NCI-H1105 (cell line): Measurements from ENCODE around the gene FOXP1.

ENCODE experiments used
- DNase-seq: peaks from one replicate; lab custom pipeline; 2025; lab: John Stamatoyannopoulos, UW

FOXP1 gene

DNA sequence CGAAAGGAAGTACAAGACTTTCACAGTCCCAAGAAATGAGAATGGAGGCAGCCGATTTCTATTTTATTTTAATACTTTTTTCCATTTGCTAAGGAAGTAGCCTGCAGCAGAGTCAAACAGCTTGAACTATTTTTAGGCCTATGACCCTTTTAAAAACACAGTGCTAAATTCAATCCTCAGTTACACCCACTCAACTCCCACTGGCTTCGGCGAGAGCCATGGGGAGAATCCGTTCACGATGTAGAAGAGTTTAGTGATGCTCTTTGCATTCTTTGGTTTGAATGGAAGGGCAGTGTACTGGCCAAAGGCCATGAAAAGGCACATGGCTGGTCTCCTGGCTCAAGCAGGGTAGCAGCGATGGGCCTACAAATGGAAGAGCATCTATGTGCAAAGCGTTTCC, 343.5 kb downstream of the FOXP1 start:
- DNase-seq = no peak

DNA sequence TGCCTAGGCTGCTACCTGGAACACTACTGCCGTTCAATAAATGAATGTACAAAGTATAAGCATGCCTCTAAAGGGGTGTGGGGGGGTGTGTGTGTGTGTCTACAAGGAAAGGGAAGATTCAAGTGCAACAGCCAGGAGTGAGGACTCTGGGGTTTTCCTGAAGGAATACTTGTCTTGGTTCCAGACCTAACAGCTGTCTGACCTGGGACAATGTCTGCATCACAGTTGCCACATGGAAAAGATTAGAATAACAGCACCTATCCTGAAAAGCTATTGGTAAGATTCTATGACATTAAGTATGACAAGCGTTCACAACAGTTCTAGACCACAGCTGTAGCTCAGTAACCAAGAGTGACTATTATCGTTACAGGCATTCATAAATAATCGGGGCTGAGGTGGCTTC, 345.2 kb downstream of the FOXP1 start:
- no peak for DNase-seq

DNA sequence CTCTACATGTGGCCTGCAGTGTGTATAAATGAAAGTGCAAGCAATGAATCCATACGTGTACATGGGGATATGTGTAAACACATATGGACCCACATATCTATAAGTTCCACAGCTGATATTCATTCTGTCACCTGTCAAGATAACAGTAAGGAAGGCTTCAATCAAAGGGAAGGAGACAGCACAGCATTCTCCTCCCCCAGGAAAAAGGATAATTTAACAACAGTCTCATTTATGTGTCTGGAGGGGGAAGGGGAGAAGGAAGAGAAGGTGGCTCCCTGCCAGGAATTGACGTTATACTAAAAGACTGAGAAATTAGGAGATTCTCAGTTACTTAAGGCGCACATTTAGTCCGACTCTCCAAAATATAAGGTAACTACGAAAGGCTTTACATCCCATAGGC, 345.9 kb downstream of the FOXP1 start:
- DNase-seq = no peak

DNA sequence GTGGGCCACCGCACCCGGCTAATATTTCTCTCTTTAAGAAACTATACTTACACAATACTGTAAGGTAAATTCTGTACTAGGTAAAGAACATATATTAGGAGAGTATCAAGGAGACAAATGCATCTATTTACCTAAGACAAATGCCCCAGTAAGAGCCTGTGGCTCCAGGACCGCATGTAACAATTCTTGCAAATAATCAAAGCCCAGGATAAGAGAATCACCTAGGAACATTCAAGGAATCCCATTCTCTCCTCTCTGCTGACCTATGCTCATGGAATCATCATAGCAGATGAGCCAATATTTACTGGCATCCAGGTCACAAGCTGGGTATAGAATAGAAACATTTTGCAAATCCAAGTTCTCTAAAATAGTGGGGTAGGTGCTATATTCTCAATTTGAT, 347.7 kb downstream of the FOXP1 start:
- DNase-seq = no peak

DNA sequence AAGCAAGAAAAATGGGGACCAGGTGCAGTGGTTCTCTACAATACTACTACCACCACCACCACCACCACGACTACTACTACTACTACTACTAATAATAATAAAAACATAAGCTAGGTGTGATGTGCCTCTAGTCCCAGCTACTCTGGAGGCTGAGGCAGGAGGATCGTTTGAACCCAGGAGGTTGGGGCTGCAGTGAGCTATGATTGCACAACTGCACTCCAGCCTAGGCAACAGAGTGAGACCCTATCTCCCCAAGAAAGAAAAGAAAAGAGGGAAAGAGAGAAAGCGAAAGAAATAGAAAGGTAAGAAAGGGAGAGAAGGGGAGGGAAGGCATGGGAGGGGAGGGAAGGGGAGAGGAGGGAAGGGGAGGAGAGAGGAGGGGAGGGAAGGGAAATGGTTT, 350.6 kb downstream of the FOXP1 start:
- no peak for DNase-seq

DNA sequence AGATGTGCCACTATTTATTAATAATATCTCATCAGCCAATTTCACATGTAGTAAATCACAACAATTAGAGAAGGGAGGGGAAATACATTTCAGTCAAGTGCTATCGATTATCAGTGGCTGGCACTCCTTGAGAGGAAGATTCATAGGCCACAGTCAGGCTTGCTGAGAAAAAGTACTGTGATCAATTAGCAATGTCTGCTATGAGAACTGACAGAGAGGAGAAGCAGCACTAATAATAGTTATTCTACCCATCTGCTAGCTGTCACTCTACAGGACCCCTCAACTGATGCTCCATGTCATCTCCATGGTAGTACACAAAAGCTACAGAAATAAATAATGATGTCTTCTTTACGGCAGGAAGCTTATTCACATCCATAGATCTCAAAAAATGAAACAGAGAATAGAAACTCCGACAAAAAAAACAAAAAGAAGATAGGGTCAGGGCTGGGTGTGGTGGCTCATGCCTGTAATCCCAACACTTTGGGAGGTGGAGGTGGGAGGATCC, 351.3 kb downstream of the FOXP1 start:
- no peak for DNase-seq

DNA sequence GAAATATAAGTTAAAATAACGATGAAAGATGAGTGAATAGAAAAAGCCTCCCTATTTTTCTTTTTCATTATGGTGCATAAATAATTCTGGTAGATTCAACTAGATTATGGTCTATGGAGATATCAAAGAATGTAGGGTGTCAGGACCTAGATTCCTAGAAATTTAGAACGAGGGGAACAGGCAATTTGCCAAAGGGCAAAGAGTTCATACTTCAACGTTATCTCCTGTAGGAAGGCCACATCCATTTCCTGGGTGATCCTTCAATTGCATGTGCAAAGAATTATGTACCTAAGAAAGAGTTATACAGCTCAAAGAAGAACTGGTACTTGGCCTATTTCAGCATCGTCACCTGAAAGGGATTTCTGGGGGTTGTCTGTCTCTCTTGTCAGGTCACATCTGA, 351.8 kb downstream of the FOXP1 start:
- no peak for DNase-seq

DNA sequence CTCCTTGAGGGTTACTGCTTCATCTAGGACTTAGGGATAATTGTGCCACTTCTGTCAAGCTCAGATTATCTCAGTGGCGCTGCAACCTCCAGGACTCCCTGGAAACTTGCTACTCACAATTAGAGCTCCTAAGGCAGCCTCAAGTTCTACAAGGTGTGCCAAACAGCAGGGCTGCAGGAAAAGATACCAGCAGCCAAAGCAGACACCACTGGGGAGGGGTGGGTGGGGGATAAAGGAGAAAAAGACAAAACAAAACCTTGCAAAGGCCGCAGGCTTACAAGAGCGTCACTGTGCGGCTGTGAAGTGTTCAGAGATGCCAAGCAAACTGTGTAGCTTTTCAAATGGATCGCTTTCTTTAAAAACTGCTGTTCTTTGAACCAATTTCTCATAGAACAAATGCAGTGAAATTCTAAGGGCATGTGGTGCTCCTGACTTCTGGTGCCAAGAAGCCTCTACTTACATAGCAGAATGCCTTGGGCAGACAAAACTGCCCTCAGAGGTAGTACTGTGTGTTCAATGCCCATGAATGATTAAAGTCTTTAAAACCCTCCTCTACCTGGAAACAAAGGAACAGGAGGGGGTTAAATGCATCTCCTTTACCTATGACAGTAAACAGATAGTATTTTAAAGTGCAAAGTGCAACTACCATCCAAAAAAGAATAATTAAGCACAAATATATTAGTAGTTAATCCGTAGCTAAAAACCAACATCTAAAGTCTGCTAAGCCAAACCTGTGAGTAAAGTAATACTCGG, 353.4 kb downstream of the FOXP1 start:
- no peak for DNase-seq

DNA sequence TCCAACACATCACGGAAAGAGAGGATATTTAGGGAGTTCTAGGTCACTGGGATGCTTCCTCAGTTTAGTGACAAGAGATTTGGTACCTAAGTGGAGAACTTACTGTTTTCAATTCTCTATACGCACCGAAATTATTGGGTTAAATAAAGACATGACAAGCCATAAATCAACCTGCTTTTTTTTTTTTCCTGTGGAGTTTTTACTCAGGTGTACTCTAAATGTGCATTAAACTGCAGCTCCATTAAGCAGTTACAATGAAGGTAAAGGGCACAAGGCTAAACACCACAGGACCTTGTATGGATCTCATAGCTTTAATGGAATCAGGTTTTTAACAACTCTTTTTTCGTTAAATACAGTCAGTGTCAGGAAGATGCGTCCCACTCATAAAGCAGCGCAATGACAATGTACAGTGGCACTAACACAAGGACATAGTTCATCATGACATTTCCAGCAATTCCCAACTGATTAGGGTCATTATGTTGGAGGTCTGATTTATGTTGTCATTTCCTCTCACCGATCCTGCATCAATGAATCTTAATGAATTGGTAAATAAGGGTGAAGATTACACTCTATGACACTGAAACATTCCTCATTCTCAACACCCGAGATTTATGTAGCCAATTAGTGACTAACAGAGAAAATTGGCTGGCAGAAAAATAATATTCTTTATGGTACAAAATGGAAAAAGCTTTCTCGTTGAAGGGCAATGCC, 355.2 kb downstream of the FOXP1 start:
- DNase-seq = no peak

DNA sequence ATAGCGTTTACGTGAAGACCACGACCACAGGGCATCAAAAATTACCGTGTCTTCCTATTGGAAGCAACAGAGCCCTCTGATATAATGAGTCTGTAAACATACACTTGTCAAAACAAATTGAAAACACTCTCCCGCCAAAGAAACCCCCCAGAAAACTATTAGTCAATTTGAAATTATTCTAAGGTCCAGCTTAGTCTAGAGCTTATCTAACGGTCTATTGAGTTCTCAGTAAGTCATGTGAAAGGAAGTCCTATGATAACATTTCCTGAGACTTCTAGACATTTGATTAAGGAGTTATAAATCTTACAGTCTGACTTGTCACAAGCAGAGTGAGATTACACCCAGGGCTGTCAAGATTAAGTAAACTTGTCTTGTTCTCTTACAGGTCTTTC, 356.3 kb downstream of the FOXP1 start:
- DNase-seq = no peak

DNA sequence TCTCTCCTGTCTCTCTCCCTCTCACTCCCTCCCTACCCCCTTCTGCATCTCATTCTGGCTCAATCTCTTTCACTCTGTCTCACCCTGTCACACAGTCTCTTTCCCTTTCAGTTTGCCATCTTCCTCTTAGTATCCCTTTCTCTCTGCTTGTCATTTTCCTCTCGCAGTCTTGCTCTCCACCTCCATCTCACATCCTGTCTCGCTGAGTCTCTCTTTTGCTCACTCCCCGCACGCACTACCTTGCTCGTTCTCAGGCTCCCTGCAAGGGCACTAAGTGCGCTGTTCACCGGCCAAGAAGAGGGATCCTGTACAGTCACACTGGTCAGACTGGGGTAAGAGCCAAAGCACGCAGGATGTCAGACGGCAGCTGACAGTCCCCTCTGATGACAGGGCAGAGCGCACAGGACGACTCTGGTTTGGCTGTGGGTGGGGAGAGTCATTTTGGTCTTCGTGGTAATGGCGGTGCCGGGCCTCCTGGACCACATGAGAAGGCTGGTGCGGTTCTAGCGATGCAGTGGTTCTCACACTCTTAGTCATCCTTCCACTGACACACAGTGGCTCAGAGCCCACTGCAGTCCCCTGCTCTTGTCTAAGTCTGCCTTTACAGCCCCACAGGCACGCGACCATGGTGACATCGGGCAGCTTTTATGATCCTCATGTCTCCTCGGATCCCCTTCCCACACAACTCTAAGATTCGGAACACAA, 356.8 kb downstream of the FOXP1 start:
- no peak for DNase-seq

DNA sequence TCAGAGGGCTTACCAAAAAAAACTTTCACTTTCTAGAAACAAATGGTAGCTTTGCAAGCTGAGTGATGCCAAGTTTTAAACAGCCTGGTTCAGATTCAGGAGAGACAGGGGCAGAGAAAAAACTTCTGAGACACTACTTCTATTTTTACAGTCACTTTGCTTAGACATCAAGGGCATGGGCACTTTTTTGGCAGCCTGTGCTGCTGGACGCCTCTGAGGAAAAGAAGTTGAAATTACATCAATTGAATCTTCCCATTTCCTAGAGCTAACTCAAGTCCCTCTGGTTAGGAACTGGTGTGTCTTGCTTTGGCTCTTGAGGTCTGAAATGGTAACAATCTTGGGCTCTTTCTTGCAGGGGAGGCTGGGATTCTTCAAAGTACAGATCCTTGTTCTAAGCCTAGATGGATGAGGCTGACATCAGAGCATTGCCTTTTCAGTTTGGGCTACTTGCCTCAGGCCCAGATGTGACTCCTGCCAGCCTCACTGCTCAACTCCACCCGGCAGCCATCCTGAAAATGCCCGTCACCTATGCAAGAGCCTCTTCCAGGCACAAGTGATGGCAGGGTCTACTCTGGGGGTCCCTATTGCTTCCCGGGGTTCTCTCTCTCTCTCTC, 357.5 kb downstream of the FOXP1 start:
- DNase-seq = no peak

DNA sequence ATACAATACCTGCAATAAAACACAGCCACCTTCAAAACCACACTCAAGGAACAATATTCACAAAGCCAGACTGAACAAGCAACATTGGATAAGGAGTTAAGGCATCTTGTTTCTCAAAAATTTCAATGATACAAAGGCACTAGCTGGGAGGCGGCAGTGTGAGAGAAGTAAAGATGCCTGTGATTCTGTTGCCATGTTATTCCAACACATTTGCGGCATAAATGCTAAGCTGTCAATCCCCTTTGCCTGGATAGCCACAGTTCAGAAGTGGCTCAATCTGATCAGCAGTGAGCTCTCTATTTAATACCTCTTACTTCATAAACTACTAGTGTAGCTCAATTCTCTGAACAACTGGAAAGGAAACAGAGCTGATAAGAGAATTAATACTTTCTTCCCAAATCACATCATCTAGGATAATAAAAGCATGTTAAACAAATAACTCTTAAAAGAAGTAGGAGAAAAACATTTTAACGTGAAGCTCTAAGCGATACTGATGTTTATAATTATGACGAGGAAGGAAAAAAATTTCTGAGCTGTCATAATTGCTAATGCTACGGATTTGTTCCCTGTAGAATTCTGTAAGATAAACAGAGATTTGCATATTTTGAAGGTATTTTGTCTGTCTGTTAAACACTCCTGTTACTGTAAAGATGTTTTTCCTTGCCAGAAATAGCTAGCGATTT, 358.4 kb downstream of the FOXP1 start:
- no peak for DNase-seq

DNA sequence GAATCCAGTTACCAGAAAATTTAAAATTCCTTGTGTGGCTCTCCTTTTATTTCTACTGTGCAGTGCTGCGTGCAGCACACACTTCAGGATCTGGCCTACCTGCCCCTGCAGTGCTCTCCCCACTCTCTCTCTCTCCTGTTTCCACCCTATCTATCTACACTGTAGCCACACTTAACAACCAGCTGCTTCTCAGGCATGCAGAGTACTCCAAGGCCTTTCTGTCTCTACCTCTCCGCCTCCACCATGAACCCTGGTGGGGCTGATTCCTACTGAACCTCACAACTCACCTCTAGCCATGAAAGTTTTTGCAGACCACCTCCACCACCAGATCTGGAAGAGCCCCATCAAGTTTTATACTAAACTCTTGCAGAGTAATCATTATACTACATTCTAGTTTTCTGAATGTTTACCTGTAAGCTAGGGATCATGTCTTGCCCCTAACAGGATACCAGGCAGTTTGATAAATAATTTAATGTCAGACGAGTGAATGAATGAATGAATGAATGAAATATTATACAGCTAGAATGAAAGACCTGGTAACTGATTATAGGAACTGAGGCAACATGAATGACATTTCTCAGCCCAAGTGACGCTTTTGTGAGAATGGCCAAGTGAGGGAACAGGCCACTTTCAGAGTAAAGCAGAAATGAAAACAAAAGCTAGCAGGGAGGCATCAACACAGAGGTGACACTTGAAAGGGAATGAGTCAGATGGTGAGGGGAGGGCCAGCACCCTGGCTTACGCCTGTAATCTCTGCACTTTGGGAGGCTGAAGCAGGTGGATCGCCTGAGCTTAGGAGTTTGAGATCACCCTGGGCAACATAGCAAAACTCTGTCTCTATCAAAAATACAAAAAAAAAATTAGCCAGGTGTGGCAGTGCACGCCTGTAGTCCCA, 363.5 kb downstream of the FOXP1 start:
- DNase-seq = no peak

DNA sequence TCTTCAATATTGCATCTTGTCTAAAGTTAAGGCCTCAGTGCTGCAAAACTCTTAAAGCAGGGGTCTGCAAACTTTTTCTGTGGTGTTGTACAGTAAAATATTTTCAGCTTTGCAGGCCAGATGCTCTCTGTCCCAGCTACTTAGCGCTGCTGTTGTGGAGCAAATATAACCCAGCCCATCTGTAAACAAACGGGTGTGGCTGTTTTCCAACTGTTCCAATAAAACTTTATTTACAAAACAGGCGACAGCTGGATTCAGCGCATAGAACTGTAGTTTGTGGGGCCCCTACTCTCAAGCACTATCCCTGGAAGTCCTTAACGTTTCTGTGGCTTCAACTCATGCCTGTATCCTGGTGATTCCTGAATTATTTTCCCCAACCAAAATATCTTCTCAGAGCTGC, 365.0 kb downstream of the FOXP1 start:
- DNase-seq = no peak

DNA sequence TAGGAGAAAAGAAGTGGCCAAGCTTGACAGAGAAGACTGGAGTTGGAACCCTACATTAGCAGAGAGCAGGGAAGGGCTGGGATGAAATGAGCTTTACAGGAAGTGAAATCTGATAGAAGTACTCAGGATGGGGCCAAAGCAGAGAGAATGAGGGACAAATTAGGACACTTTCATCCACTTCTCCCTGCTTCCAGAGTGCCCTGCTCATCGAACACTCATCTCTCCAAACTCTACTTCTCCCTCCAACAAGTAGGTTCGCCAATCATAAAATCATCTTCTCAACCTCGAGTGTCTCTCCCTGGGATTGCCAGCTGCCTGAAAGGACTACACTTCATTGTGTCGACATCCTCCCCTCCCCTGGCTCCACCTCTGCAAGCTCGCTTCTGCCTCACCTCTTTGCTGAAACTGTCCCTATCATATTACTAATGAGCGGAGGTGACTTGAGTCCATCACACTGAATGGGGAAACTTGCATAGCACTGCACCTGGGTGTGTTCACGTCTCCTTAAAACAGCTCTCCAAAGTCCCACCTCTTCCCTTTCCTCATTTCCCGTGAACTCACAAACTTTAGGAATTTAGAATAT, 365.8 kb downstream of the FOXP1 start:
- no peak for DNase-seq

DNA sequence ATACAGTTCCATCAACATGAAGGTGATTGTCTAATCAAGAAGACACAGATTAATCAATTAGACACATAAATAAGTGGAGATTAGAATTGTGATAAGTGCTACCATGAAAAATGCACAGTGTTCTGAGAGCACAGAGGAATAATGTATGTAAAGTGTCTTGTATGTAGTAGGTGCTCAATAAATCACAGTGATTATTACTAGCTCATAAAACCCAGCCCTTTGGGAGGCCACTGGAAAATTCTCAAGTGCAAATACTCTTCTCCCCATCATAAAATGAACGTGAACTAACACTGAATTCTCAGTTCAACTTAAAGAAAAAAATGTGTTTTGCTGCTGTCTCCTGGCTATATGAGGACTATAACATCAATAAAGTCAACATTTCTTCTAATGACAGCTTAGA, 368.2 kb downstream of the FOXP1 start:
- no peak for DNase-seq

DNA sequence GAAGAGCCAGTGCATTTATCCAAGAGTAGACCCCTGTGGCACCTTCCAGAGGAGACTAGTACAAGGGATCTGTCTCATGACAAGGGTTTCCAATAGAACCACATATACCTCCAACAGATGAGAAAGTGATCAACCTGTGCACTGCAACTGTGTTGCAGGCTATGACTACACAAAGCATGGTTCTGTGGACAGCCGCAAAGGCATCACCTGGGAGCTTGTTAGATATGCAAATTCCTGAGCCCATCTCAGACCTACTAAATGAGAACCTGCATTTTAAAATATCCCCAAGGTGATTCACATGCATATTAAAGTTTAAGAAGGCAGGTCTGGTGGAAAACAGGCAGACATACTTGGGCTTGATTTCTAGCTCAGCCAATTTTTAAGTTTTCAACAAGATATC, 368.7 kb downstream of the FOXP1 start:
- DNase-seq = no peak

DNA sequence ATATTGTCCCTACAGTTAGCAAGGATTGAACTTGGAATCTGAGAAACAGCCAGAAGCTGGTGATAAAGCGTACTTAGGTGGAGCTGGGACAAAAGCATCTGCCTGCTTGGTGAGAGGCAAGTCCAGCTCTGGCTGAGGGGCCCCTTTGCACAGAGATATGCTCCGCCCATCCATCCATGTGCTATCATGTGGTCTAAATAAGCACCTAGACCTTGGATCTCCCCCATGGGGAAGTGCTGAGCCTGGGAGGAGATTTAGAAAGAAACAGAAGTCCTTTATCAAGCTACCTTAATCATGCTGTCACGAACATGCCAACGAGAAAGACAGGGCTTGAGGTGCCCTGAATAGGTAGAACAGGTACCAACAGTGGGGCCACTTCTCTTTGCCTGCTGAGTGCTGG, 369.5 kb downstream of the FOXP1 start:
- DNase-seq = no peak

DNA sequence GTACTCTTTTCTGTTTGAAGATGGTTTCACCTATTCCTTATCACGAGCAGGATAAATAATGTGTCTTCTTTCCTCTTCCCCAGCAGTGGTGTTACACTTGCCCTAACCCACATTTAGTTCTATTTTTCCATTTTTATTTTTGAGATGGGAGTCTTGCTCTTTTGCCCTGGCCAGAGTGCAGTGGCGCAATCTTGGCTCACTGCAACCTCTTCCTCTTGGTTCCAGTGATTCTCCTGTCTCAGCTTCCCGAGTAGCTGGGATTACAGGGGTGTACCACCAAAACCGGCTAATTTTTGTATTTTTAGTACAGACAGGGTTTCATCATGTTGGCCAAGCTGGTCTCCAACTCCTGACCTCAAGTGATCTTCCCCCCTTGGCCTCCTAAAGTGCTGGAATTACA, 372.4 kb downstream of the FOXP1 start:
- DNase-seq = no peak
